ENCODE data around the gene TAGLN. TPM values are rescaled to one million over a fixed set of nuclear protein-coding genes. Genes with fewer than 3 reads are reported as not detected.

TAGLN gene
- polyA plus RNA-seq, 1 of the 3 experiments (the other 2 are of a cell fraction) = 519 TPM

- TF ChIP-seq TCF12 (IDR thresholded peaks at IDR 0.05) (no peak), RXRA (IDR thresholded peaks at IDR 0.05; ENCODE audit: borderline replicate concordance, low read depth) (no peak), IRF3 (IDR thresholded peaks at IDR 0.05; ENCODE audit: low read depth, low read length) (no peak), NRF1 (IDR thresholded peaks at IDR 0.05; ENCODE audit: low read depth, low read length) (no peak), JUND (IDR thresholded peaks at IDR 0.05) (no peak)
Observed at GRCh38 chr11:117170210-117170609, 29.0 kb upstream of the TAGLN start (continued).

DNA sequence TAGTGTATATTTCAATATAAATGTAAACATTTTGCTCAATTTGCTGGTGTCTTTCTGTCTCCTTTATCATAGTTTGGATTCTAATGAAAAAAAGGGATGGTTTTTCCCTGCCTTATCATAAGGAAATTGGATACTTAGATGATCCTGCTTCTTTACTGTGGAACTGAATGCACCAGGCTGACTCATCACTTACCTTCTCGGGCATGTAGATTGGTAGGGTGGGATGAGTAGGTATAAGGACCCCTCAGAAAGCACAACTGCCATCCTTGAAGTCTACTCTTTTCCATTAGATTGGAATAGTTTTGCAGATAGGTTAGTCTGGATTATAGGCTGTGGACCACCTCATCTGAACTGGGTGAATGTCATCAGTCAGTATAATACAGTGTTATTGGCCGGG is 28.2 kb upstream of the TAGLN start:
- H4K20me1 ChIP-seq (ENCODE audit: insufficient read depth) = peaks cover 18% of the 10 kb centered on the region
- no peak for TF ChIP-seq EZH2phosphoT487 (IDR thresholded peaks at IDR 0.05; ENCODE audit: borderline replicate concordance, low read depth)
- TF ChIP-seq MEF2A (IDR thresholded peaks at IDR 0.05; ENCODE audit: borderline replicate concordance, low read depth) = no peak
- no peak for TF ChIP-seq REST (IDR thresholded peaks at IDR 0.05; ENCODE audit: low read depth, low read length)
- TF ChIP-seq ELF1 (IDR thresholded peaks at IDR 0.05) = no peak
- no peak for TF ChIP-seq YY1 (IDR thresholded peaks at IDR 0.05; ENCODE audit: low read depth)
- no peak for TF ChIP-seq RCOR1 (IDR thresholded peaks at IDR 0.05; ENCODE audit: low read length)
- no peak for TF ChIP-seq ZBTB33 (IDR thresholded peaks at IDR 0.05; ENCODE audit: borderline replicate concordance, low read depth)
- TF ChIP-seq SIN3A (IDR thresholded peaks at IDR 0.05; ENCODE audit: borderline replicate concordance, low read depth, low read length) = no peak
- TF ChIP-seq USF1 (IDR thresholded peaks at IDR 0.05; ENCODE audit: borderline replicate concordance, low read depth) = no peak
- TF ChIP-seq, protein P1, sequence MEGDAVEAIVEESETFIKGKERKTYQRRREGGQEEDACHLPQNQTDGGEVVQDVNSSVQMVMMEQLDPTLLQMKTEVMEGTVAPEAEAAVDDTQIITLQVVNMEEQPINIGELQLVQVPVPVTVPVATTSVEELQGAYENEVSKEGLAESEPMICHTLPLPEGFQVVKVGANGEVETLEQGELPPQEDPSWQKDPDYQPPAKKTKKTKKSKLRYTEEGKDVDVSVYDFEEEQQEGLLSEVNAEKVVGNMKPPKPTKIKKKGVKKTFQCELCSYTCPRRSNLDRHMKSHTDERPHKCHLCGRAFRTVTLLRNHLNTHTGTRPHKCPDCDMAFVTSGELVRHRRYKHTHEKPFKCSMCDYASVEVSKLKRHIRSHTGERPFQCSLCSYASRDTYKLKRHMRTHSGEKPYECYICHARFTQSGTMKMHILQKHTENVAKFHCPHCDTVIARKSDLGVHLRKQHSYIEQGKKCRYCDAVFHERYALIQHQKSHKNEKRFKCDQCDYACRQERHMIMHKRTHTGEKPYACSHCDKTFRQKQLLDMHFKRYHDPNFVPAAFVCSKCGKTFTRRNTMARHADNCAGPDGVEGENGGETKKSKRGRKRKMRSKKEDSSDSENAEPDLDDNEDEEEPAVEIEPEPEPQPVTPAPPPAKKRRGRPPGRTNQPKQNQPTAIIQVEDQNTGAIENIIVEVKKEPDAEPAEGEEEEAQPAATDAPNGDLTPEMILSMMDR (IDR thresholded peaks at IDR 0.05) = no peak
- TF ChIP-seq CHD2 (IDR thresholded peaks at IDR 0.05; ENCODE audit: low read length, partially characterized antibody) = no peak
- TF ChIP-seq TEAD4 (IDR thresholded peaks at IDR 0.05; ENCODE audit: borderline replicate concordance, insufficient read depth) = no peak
- TF ChIP-seq USF2 (IDR thresholded peaks at IDR 0.05; ENCODE audit: borderline replicate concordance, low read depth, low read length) = no peak
- no peak for TF ChIP-seq FOXM1 (IDR thresholded peaks at IDR 0.05; ENCODE audit: low read depth)
- TF ChIP-seq SMC3 (IDR thresholded peaks at IDR 0.05; ENCODE audit: low read depth, low read length) = no peak
- TF ChIP-seq TCF12 (IDR thresholded peaks at IDR 0.05) = no peak
- TF ChIP-seq NFIC (IDR thresholded peaks at IDR 0.05; ENCODE audit: borderline replicate concordance) = no peak
- TF ChIP-seq RXRA (IDR thresholded peaks at IDR 0.05; ENCODE audit: borderline replicate concordance, low read depth) = no peak

More for the DNA sequence above, 28.2 kb upstream of the TAGLN start:
- H2AFZ ChIP-seq (ENCODE audit: low read depth) = no peak overlapping the region
- H3K36me3 ChIP-seq (replicated peaks in 1 of 2; ENCODE audit: control insufficient read depth in 1 of 2, insufficient read depth in 2 of 2, low read length in 1 of 2) = peaks cover 41 to 59% of the 10 kb centered on the region in 2 experiments
- no peaks in the 10 kb centered on the region for H3K9me2 ChIP-seq
- no peaks in the 10 kb centered on the region for H3K27me3 ChIP-seq (ENCODE audit: insufficient read depth)
- no peak overlapping the region for H3K4me3 ChIP-seq (ENCODE audit: low read depth in 2 of 2, low read length in 1 of 2)
- peaks cover 0 to 10% of the 10 kb centered on the region in 2 experiments; a peak in 2 of 4 replicates for H3K4me1 ChIP-seq (ENCODE audit: control insufficient read depth in 1 of 2, insufficient read depth in 2 of 2, low read depth in 1 of 2, low read length in 1 of 2)
- no peak for DNase-seq
- H3K4me2 ChIP-seq = no peak overlapping the region
- peaks cover 40% of the 10 kb centered on the region for H3K79me2 ChIP-seq (ENCODE audit: insufficient read depth)
- no peaks in the 10 kb centered on the region for H3K9me3 ChIP-seq
- CTCF ChIA-PET = interaction anchor here (0.6 to 3.2 kb wide), 4 partner anchors 8 to 55 kb away, joined by 3 to 16 read pairs (median 7); partner anchors contain the start of gene SIDT2
- 92% methylated on average over 2 of the region's 2 CpGs for WGBS (ENCODE audit: low lambda C conversion rate)
- 0 out of 4 replicates have a peak overlapping the region, but pooled peaks of 1 of the 2 experiments have one; percentile 11 for H3K27ac ChIP-seq (ENCODE audit: low read depth in 2 of 2, low read length in 1 of 2)
- POLR2A ChIA-PET = no interaction called here
- H3F3A ChIP-seq (replicated peaks; ENCODE audit: insufficient read depth) = peaks cover 32% of the 10 kb centered on the region
- H3K9ac ChIP-seq = no peak overlapping the region
